NK-92 treated with Interleukin-12 subunit alpha and Interleukin-12 subunit beta, amount 100 ng/mL, for 24 hours (cell line): ENCODE measurements around the gene TRMT10C.
"Not testable (repeated sequence)": the region's sequence is repeated elsewhere in the genome, so short reads cannot be mapped to it uniquely, and the experiment has no call there.

Experiments
- DNase-seq: peaks from one replicate; lab custom pipeline; 2025; lab: John Stamatoyannopoulos, UW

Gene TRMT10C

DNA sequence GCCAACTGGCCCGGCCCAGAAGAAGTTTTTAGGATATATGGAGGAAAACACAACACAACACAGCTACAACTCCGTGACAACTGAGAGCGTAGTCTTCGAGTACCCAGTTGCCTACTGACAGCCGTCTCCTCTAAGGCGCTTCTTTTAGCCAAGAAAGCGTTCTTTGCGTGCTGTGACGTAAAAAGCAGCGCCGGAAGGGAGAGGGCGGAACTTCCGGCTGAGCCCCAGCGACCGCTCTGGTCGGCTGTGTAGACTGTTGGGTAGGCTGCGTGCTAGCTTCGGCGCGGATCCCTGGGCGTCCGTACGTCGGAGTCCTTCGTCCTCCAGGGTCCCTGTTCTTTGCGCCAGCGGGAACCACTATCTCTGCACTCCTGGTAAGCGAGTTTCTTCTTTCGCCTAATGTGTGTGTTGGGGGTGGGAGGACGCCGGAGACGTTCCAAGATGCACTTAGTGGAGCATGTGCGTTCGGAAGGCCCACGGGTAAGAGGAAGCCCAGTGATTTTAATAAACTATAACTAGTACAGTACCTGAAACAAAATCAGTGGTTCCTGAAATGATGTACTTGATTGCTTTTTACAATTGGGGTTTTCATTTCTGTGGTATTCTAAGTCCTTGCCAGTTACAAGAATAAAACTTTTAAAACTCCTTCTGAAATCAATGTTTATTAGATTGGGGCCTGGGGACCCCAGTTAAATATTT is at the start of gene TRMT10C:
Gene TRMT10C (plus strand): TSS at position 239 of the 699 bp plus-strand sequence. CDS start 2,914 bp downstream, outside the sequence.
- peak; percentile 79 for DNase-seq

DNA sequence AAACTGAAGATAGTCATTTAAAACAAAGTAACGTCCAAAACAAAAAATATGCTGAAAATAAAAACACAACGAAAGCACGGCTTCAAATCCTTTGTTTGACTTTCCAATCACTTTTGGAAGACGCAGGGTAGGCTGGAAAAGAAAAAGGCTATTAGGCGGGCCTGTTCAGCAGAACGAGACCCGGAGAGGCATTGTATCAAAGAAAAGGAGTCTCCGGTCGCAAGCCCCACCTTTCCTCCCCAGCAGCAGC is 49.3 kb upstream of the TRMT10C start:
- no peak for DNase-seq

- peak; percentile 73 for DNase-seq
Measured at GRCh38 chr3:101512646-101513418, 48.8 kb upstream of the TRMT10C start, which contains the start of gene SENP7. Gene SENP7, minus strand, starts transcription at chr3:101513212. Its CDS starts 82 bp downstream, at chr3:101513130.

DNA sequence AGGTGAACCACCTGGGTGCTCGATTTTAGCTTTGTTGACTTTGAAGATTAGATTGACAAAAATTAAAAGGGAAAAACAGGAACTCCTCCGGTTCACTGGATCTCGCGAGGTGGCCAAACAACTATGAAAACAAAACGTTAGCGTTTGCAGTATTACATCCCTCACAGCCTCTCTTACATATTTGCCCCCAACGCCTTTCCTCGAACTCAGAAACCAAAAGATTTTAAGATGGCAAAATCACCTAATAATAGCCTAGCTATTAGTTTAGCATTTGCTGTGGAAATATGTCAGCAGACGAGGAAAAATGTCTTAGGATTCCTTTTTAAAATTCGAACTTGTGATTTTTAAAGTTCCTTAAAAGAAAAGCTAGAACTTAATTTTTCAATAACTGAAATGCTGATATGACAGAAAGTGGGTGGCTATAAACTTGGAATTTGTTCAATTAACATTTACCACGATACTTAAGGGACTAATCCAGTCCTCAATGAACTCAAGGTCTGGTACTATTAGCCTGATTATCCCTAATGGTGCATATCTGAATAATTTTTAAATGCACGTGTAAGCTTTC is 48.2 kb upstream of the TRMT10C start:
- no peak for DNase-seq

GRCh38 chr3:101518421-101518871 is 43.2 kb upstream of the TRMT10C start:
- DNase-seq = peak; percentile 18

GRCh38 chr3:101519685-101520365 is 41.8 kb upstream of the TRMT10C start:
- DNase-seq = no peak

GRCh38 chr3:101521211-101521701 is 40.4 kb upstream of the TRMT10C start:
- no peak for DNase-seq

- DNase-seq = no peak
Measured at GRCh38 chr3:101527441-101527840, 34.2 kb upstream of the TRMT10C start.

- DNase-seq = no peak
Measured at GRCh38 chr3:101527906-101528305, 33.8 kb upstream of the TRMT10C start.

- DNase-seq = no peak
Measured at GRCh38 chr3:101529816-101530685, 31.6 kb upstream of the TRMT10C start.

- DNase-seq = no peak
Measured at GRCh38 chr3:101530686-101531047, 31.0 kb upstream of the TRMT10C start.

GRCh38 chr3:101531473-101532086 is 30.1 kb upstream of the TRMT10C start:
- DNase-seq = no peak

DNA sequence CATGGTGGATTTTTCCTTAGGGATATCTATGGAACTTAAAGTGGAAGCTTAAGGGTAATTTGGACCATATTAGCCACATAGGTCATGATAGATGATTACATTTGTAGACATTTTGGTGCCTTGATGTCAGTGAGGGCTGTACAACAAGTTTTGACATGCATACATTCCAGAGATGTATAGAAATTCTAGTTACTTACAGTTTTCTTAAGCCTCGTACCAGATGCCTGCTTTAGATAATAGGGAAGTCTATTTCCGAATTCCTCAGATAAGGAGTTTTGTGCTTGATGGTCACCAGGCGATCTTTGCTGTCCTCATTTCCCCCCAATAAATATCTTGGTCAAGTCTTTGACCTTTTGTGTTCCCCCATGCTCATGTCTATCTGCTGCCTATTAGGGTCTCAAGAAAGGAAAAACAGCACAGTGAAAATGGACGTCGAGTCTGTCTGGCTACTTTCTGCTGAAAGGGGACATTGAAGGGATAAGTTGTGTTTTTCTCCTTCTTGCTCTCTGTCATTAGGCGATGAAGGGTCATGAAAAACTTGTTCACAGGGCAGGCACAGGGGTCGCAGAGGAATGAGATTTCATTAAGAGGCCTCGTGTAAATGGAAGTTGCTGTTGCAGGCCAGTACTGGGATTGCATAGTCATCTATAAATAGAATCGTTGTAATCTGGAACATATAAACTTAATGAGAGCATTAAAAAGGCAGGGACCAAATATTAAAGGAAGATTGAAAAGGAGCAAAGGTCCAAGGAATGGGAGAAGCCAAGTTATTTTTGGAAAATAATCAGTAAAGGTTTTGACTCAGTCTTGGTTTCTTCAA is 28.7 kb upstream of the TRMT10C start:
- DNase-seq = no peak

DNA sequence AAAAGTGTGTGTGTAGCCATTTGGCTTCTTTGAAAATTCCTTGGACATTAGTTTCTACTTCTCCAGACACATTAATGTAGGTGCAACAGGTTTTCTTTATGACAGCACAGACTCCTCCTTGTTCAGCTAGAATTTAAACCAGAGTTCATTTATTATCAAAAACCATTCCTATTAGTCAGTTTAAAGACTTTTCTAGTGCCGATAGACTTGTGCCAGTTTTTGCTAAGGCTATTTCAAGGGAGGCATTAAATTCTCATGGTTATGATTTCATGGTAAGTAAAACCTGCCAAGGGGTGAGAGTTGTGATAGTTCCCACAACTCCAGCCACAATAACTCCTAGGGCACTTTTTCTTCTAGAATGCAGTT is 28.1 kb upstream of the TRMT10C start:
- no peak for DNase-seq

DNA sequence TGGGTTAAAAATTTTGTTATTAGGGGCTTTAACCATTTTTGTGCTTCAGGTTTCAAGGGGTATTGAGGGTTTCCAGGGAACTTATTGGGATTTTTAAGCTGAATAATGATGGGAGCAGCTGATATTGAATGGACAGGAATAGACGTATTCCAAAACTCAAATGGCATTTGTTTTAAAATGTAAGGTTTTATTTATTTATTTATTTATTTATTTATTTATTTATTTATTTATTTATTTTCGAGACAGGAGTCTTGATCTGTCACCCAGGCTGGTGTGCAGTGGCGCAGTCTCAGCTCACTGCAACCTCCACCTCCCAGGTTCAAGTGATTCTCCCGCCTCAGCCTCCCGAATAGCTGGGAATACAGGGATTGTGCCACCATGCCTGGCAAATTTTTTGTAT is 26.4 kb upstream of the TRMT10C start:
- DNase-seq = no peak

DNA sequence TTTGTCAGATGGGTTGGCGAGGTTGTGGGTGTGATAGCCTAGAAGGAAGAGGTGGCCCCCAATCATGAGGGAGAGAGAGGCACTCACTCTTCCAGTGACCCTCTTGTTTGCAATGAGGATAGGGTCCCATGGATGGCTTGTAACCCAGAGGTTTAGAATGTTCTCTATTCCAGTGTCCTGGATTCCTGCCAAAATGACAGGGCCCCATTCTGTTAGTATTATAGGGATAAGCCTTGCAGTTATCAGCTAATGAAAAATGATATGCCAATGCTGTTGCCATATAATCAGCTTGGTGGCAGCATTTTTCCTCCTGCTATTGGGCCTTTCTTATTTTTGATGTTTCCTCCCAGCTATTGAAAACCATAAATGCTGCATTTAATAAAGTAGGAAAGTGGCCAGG is 25.4 kb upstream of the TRMT10C start:
- DNase-seq = no peak

- not testable (repeated sequence) for DNase-seq
Measured at GRCh38 chr3:101536955-101537354, 24.7 kb upstream of the TRMT10C start.

DNA sequence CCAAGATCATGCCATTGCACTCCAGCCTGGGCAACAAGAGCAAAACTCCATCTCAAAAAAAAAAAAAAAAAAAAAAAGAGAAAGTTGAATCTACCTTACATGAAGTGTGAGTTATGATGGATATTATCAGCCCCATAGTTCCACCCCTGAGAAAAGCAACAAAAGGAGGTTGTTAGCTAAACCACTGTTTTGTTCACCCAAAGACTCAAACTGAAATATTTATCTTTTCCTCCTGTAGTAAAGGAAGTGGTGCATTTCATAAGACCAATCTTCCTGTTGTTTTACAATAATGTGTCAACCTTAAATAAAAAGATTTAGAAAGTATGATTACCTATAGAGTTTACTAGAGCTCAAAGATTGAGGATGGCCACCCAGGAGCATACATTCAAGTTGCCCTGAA is 18.7 kb upstream of the TRMT10C start:
- no peak for DNase-seq

GRCh38 chr3:101544161-101544850 is 17.4 kb upstream of the TRMT10C start:
- no peak for DNase-seq
